ENCODE results near the gene COL28A1.

Gene COL28A1

GRCh38 chr7:7370076-7370475, 165.6 kb downstream of the COL28A1 start:
- Histone ChIP-seq H3K27me3 (ENCODE audit: insufficient read depth, low read length, poor library complexity, severe bottlenecking) (no peaks in the 10 kb centered on the region), H3K36me3 (ENCODE audit: insufficient read depth, low read length) (no peaks in the 10 kb centered on the region), H4K20me1 (ENCODE audit: insufficient read depth, low read length, poor library complexity, severe bottlenecking) (no peaks in the 10 kb centered on the region), H3F3A (ENCODE audit: low read depth) (no peaks in the 10 kb centered on the region), H3K9me2 (replicated peaks; ENCODE audit: low read depth, low read length) (no peaks in the 10 kb centered on the region), H3K4me1 (ENCODE audit: insufficient read depth, low read length, poor library complexity, severe bottlenecking) (peaks cover 11% of the 10 kb centered on the region), H3K4me2 (ENCODE audit: low read depth, low read length, poor library complexity, severe bottlenecking) (no peak overlapping the region), H3K79me2 (ENCODE audit: insufficient read depth, low read length) (no peaks in the 10 kb centered on the region), H3K9ac (ENCODE audit: low read depth, low read length, poor library complexity, severe bottlenecking) (no peak overlapping the region), H3K9me3 (ENCODE audit: insufficient read depth, low read depth, low read length) (no peaks in the 10 kb centered on the region), H3K4me3 (ENCODE audit: low read length, poor library complexity, severe bottlenecking) (no peak overlapping the region), H2AFZ (ENCODE audit: low read length) (no peak overlapping the region)
- TF ChIP-seq EZH2phosphoT487 (IDR thresholded peaks at IDR 0.05; ENCODE audit: borderline replicate concordance) (no peak), CTCF (conservative IDR thresholded peaks at IDR 0.05; ENCODE audit: low read length) (no peak)

GRCh38 chr7:7369134-7369533, 166.5 kb downstream of the COL28A1 start:
- TF ChIP-seq EZH2phosphoT487 (IDR thresholded peaks at IDR 0.05; ENCODE audit: borderline replicate concordance) (no peak), CTCF (conservative IDR thresholded peaks at IDR 0.05; ENCODE audit: low read length) (no peak)
- H3K79me2 ChIP-seq (ENCODE audit: insufficient read depth, low read length), result no peaks in the 10 kb centered on the region
- H3K4me2 ChIP-seq (ENCODE audit: low read depth, low read length, poor library complexity, severe bottlenecking), result no peak overlapping the region
- no peaks in the 10 kb centered on the region for H3K9me3 ChIP-seq (ENCODE audit: insufficient read depth, low read depth, low read length)
- H3K27me3 ChIP-seq (ENCODE audit: insufficient read depth, low read length, poor library complexity, severe bottlenecking), result no peaks in the 10 kb centered on the region
- peaks cover 2% of the 10 kb centered on the region for H3K4me1 ChIP-seq (ENCODE audit: insufficient read depth, low read length, poor library complexity, severe bottlenecking)
- H3F3A ChIP-seq (ENCODE audit: low read depth), result no peaks in the 10 kb centered on the region
- H3K9ac ChIP-seq (ENCODE audit: low read depth, low read length, poor library complexity, severe bottlenecking), result no peak overlapping the region
- H3K4me3 ChIP-seq (ENCODE audit: low read length, poor library complexity, severe bottlenecking), result no peak overlapping the region
- no peaks in the 10 kb centered on the region for H3K9me2 ChIP-seq (replicated peaks; ENCODE audit: low read depth, low read length)
- no peak overlapping the region for H2AFZ ChIP-seq (ENCODE audit: low read length)
- no peaks in the 10 kb centered on the region for H3K36me3 ChIP-seq (ENCODE audit: insufficient read depth, low read length)
- H4K20me1 ChIP-seq (ENCODE audit: insufficient read depth, low read length, poor library complexity, severe bottlenecking), result no peaks in the 10 kb centered on the region

- no peaks in the 10 kb centered on the region for H4K20me1 ChIP-seq (ENCODE audit: insufficient read depth, low read length, poor library complexity, severe bottlenecking)
- H3K79me2 ChIP-seq (ENCODE audit: insufficient read depth, low read length), result no peaks in the 10 kb centered on the region
- no peaks in the 10 kb centered on the region for H3F3A ChIP-seq (ENCODE audit: low read depth)
- no peak overlapping the region for H3K9ac ChIP-seq (ENCODE audit: low read depth, low read length, poor library complexity, severe bottlenecking)
- H3K4me1 ChIP-seq (ENCODE audit: insufficient read depth, low read length, poor library complexity, severe bottlenecking), result no peaks in the 10 kb centered on the region
- no peak overlapping the region for H2AFZ ChIP-seq (ENCODE audit: low read length)
- no peak overlapping the region for H3K4me2 ChIP-seq (ENCODE audit: low read depth, low read length, poor library complexity, severe bottlenecking)
- H3K9me2 ChIP-seq (replicated peaks; ENCODE audit: low read depth, low read length), result no peaks in the 10 kb centered on the region
- H3K4me3 ChIP-seq (ENCODE audit: low read length, poor library complexity, severe bottlenecking), result no peak overlapping the region
- H3K9me3 ChIP-seq (ENCODE audit: insufficient read depth, low read depth, low read length), result no peaks in the 10 kb centered on the region
- no peaks in the 10 kb centered on the region for H3K27me3 ChIP-seq (ENCODE audit: insufficient read depth, low read length, poor library complexity, severe bottlenecking)
- TF ChIP-seq CTCF (conservative IDR thresholded peaks at IDR 0.05; ENCODE audit: low read length) (no peak), EZH2phosphoT487 (IDR thresholded peaks at IDR 0.05; ENCODE audit: borderline replicate concordance) (no peak)
- H3K36me3 ChIP-seq (ENCODE audit: insufficient read depth, low read length), result no peaks in the 10 kb centered on the region
These were observed 181.0 kb downstream of the COL28A1 start for GRCh38 chr7:7354674-7355073.
